HCT116 (cell line): Measurements from ENCODE around the gene TCF23. TPM values are rescaled to one million over a fixed set of nuclear protein-coding genes. Genes with fewer than 3 reads are reported as not detected.

Experiments used
- ATAC-seq: fragments of 200-7000 bp; cut with Tn5 transposase; 2 replicates; pipeline ENCODE4 v1.9.1; 2020; ENCODE audit warnings: mild to moderate bottlenecking, moderate library complexity
- BruUV-seq: library from RNA; stranded (reverse); fragments of 400-500 nt; replicated peaks from 2 replicates; lab custom pipeline; 2021; lab: Mats Ljungman, UMichigan
- CTCF ChIA-PET: fragments of 300-600 bp; sonication (Branson Sonifier 250); formaldehyde crosslinking; loops from one replicate; lab custom pipeline; 2021; ENCODE audit warnings: antibody characterized with exemption; lab: Charles Lee
- POLR2A ChIA-PET: fragments of 300-600, 350-600 bp; sonication (Branson Sonifier 250); formaldehyde crosslinking; loops from one replicate; lab custom pipeline; 2021; ENCODE audit warnings: antibody characterized with exemption; lab: Charles Lee
- RAD21 ChIA-PET, 2 experiments: fragments of 300-600 bp; sonication (Branson Sonifier 250); formaldehyde crosslinking; loops; one replicate each; lab custom pipeline; 2023; ENCODE audit warnings: low total read pairs in 2 of 2; ENCODE audit not compliant: uncharacterized antibody in 2 of 2, unreplicated experiment in 2 of 2, low non-redundant PET in 1 of 2; lab: Charles Lee
- DNase-seq: peaks from one replicate; pipeline ENCODE4 v3.0.0-alpha.2; 2010; ENCODE audit warnings: low read depth, low spot score
- H2AFZ ChIP-seq: fragments of 200-600 bp; shearing (Covaris generic), sonication (generic); 2 replicates; pipeline ENCODE4 v1.6.1; 2017; ENCODE audit warnings: low read depth, mixed run types, mixed read lengths, antibody characterized with exemption, low read length; ENCODE audit not compliant: poor library complexity, severe bottlenecking
- H3K27ac ChIP-seq: 2 replicates; pipeline ENCODE4 v1.5.1; 2012; ENCODE audit warnings: low read depth, low read length
- H3K27me3 ChIP-seq: fragments of 200-600 bp; sonication (generic); 2 replicates; pipeline ENCODE4 v1.6.1; 2016; ENCODE audit warnings: mixed run types, low read length, mixed read lengths; ENCODE audit not compliant: insufficient read depth
- H3K36me3 ChIP-seq, 2 experiments: fragments of 200-500 bp in 1 of 2; fragments of 200-600 bp in 1 of 2; sonication (Bioruptor generic) in 1 of 2; sonication (generic) in 1 of 2; 2 replicates each; pipeline versions ENCODE4 v1.5.1 to v1.6.1; 2014 to 2016; ENCODE audit warnings: low read length in 2 of 2, inconsistent platforms in 1 of 2, mixed read lengths in 1 of 2, mixed run types in 1 of 2; ENCODE audit not compliant: insufficient read depth in 2 of 2, control insufficient read depth in 1 of 2
- H3K4me1 ChIP-seq, 2 experiments: fragments of 200-600 bp in 1 of 2; sonication (generic) in 1 of 2; 2 replicates each; pipeline versions ENCODE4 v1.5.1 to v1.6.1; 2012 to 2017; ENCODE audit warnings: low read length in 2 of 2, inconsistent platforms in 1 of 2, mild to moderate bottlenecking in 1 of 2, mixed read lengths in 1 of 2, mixed run types in 1 of 2, moderate library complexity in 1 of 2; ENCODE audit not compliant: insufficient read depth in 2 of 2, control insufficient read depth in 1 of 2
- H3K4me2 ChIP-seq: fragments of 200-600 bp; sonication (generic); 2 replicates; pipeline ENCODE4 v1.6.1; 2017; ENCODE audit warnings: mixed run types, low read length, mixed read lengths
- H3K4me3 ChIP-seq, 2 experiments: fragments of 200-600 bp in 1 of 2; sonication (generic) in 1 of 2; replicated peaks in 1 of 2; 2 replicates each; pipeline ENCODE4 v1.5.1; 2011 to 2016; ENCODE audit warnings: low read length in 2 of 2, control low read depth in 1 of 2, low read depth in 1 of 2, mild to moderate bottlenecking in 1 of 2, mixed read lengths in 1 of 2, mixed run types in 1 of 2
- H3K79me2 ChIP-seq: fragments of 200-600 bp; sonication (generic); 2 replicates; pipeline ENCODE4 v1.6.1; 2017; ENCODE audit warnings: mild to moderate bottlenecking, mixed run types, low read length, moderate library complexity, mixed read lengths; ENCODE audit not compliant: insufficient read depth
- H3K9ac ChIP-seq: fragments of 200-600 bp; sonication (generic); 2 replicates; pipeline ENCODE4 v1.6.1; 2016; ENCODE audit warnings: low read length, mixed read lengths
- H3K9me2 ChIP-seq: fragments of 200-600 bp; sonication (generic), shearing (Covaris generic); 2 replicates; pipeline ENCODE4 v1.6.1; 2017; ENCODE audit warnings: mixed run types, mild to moderate bottlenecking, moderate library complexity; ENCODE audit not compliant: insufficient read depth
- H3K9me3 ChIP-seq, 2 experiments: fragments of 200-500 bp in 1 of 2; fragments of 200-600 bp in 1 of 2; sonication (Bioruptor generic) in 1 of 2; sonication (generic) in 1 of 2; 2 replicates each; pipeline ENCODE4 v1.6.1; 2014 to 2017; ENCODE audit warnings: low read length in 2 of 2, mixed read lengths in 2 of 2, inconsistent platforms in 1 of 2, low read depth in 1 of 2, mild to moderate bottlenecking in 1 of 2, mixed run types in 1 of 2, moderate library complexity in 1 of 2; ENCODE audit not compliant: control insufficient read depth in 1 of 2, insufficient read depth in 1 of 2
- H4K20me1 ChIP-seq: fragments of 200-600 bp; sonication (generic), shearing (Covaris generic); 2 replicates; pipeline ENCODE4 v1.6.1; 2017; ENCODE audit warnings: mixed run types, mild to moderate bottlenecking, moderate library complexity; ENCODE audit not compliant: insufficient read depth
- ATF3 ChIP-seq: IDR thresholded peaks from 2 replicates; pipeline ENCODE4 v1.6.1; 2012
- CTCF ChIP-seq, 3 experiments: fragments of 200-600 bp in 1 of 3; sonication (generic) in 1 of 3; IDR thresholded peaks in 2 of 3; conservative IDR thresholded peaks in 1 of 3; 2 replicates each; pipeline ENCODE4 v1.5.1; 2012 to 2017; ENCODE audit warnings: low read depth in 2 of 3, low read length in 2 of 3, antibody characterized with exemption in 1 of 3, borderline replicate concordance in 1 of 3, control low read depth in 1 of 3, mild to moderate bottlenecking in 1 of 3, mixed read lengths in 1 of 3, mixed run types in 1 of 3, moderate library complexity in 1 of 3; ENCODE audit not compliant: insufficient read depth in 1 of 3
- EZH2phosphoT487 ChIP-seq: fragments of 200-600 bp; IDR thresholded peaks from 2 replicates; pipeline ENCODE4 v1.6.1; 2018; ENCODE audit warnings: antibody characterized with exemption, borderline replicate concordance
- FOSL1 ChIP-seq: IDR thresholded peaks from 2 replicates; pipeline ENCODE4 v1.6.1; 2012; ENCODE audit warnings: low read depth
- JUND ChIP-seq: IDR thresholded peaks from 2 replicates; pipeline ENCODE4 v1.6.1; 2012
- TCF7L2 ChIP-seq: IDR thresholded peaks from 2 replicates; pipeline ENCODE4 v1.7.0; 2011; ENCODE audit warnings: borderline replicate concordance, inconsistent platforms; ENCODE audit not compliant: insufficient read depth, insufficient read length; ENCODE audit errors: extremely low read depth
- ZBTB33 ChIP-seq: IDR thresholded peaks from 2 replicates; pipeline ENCODE4 v1.6.1; 2011; ENCODE audit warnings: mild to moderate bottlenecking, low read length, moderate library complexity; ENCODE audit not compliant: insufficient replicate concordance; ENCODE audit errors: extremely low read depth
- intact Hi-C: fragments of 100-400 bp; cut with micrococcal nuclease; formaldehyde crosslinking; loops from 2 replicates; pipeline ENCODE4 v1.10.0; 2022
- total RNA-seq: library from RNA; stranded (reverse); gene quantifications from one replicate; pipeline ENCODE4 v1.2.1, GENCODE V29; 2021; ENCODE audit not compliant: unreplicated experiment

Gene TCF23
- total RNA-seq, 1 experiment from 2014 or later, result not detected

GRCh38 chr2:27128668-27129571 is 19.9 kb upstream of the TCF23 start:
- POLR2A ChIA-PET, result no interaction called here
- ATAC-seq, result no peak
- no peak overlapping the region for H3K4me3 ChIP-seq
- RAD21 ChIA-PET, result no interaction called here
- H3K27me3 ChIP-seq, result no peaks in the 10 kb centered on the region
- DNase-seq, result no peak
- no peak overlapping the region for H3K9ac ChIP-seq
- H3K36me3 ChIP-seq, result peaks cover 14 to 20% of the 10 kb centered on the region in 2 experiments; a peak in 3 of 4 replicates
- H3K9me3 ChIP-seq, result no peaks in the 10 kb centered on the region
- H3K79me2 ChIP-seq, result peaks cover 15% of the 10 kb centered on the region
- BruUV-seq, result no TSS peak
- intact Hi-C loops, result no loop called here
- H3K9me2 ChIP-seq, result no peaks in the 10 kb centered on the region
- no peak overlapping the region for H3K27ac ChIP-seq
- CTCF ChIA-PET, result no interaction called here
- no peak overlapping the region for H2AFZ ChIP-seq
- TF ChIP-seq ATF3, result no peak
- TF ChIP-seq ZBTB33, result no peak
- TF ChIP-seq CTCF (IDR thresholded peaks at IDR 0.05 in 2 of 3, conservative IDR thresholded peaks at IDR 0.05 in 1 of 3; ENCODE audit: borderline replicate concordance in 1 of 3, insufficient read depth in 1 of 3, low read depth in 2 of 3, low read length in 2 of 3), result no peak
- TF ChIP-seq TCF7L2, result no peak
- TF ChIP-seq FOSL1, result no peak
- TF ChIP-seq JUND, result no peak; the same call in 1 of the 2 replicates
- no peak for TF ChIP-seq EZH2phosphoT487
- no peak overlapping the region for H3K4me2 ChIP-seq
- H3K4me1 ChIP-seq, result peaks cover 4 to 12% of the 10 kb centered on the region in 2 experiments; a peak in 3 of 4 replicates
- H4K20me1 ChIP-seq, result no peaks in the 10 kb centered on the region
